ENCODE results near the gene ST7. TPM values are rescaled to one million over a fixed set of nuclear protein-coding genes. Genes with fewer than 3 reads are reported as not detected.

ST7 gene
- total and polyA plus RNA-seq, 2 of the 13 experiments (the other 11 are each of a cell fraction or from before 2014, with no cell fraction given) = 17.3 to 23.5 TPM

- 0 out of 2 replicates have a peak, but pooled peaks have one; percentile 1 for TF ChIP-seq POGZ (CRISPR knock-in tag; IDR thresholded peaks at IDR 0.05)
- TF ChIP-seq ZNF121 (CRISPR knock-in tag; IDR thresholded peaks at IDR 0.05) = no peak
- TF ChIP-seq, protein P1, sequence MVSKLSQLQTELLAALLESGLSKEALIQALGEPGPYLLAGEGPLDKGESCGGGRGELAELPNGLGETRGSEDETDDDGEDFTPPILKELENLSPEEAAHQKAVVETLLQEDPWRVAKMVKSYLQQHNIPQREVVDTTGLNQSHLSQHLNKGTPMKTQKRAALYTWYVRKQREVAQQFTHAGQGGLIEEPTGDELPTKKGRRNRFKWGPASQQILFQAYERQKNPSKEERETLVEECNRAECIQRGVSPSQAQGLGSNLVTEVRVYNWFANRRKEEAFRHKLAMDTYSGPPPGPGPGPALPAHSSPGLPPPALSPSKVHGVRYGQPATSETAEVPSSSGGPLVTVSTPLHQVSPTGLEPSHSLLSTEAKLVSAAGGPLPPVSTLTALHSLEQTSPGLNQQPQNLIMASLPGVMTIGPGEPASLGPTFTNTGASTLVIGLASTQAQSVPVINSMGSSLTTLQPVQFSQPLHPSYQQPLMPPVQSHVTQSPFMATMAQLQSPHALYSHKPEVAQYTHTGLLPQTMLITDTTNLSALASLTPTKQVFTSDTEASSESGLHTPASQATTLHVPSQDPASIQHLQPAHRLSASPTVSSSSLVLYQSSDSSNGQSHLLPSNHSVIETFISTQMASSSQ (IDR thresholded peaks at IDR 0.05; ENCODE audit: low read depth) = no peak
- TF ChIP-seq, protein P1 (CRISPR knock-in tag; IDR thresholded peaks at IDR 0.05; ENCODE audit: borderline replicate concordance) = no peak
- TF ChIP-seq ZBTB44 (CRISPR knock-in tag; IDR thresholded peaks at IDR 0.05) = no peak
- TF ChIP-seq, protein P2, sequence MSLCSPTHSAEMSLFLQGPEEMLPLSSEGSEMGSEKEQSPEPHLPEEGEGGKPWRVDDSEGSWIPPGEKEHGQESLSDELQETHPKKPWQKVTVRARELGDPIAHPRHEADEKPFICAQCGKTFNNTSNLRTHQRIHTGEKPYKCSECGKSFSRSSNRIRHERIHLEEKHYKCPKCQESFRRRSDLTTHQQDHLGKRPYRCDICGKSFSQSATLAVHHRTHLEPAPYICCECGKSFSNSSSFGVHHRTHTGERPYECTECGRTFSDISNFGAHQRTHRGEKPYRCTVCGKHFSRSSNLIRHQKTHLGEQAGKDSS (CRISPR knock-in tag; IDR thresholded peaks at IDR 0.05; ENCODE audit: borderline replicate concordance, low read depth) = no peak
- TF ChIP-seq U2AF1 (optimal IDR thresholded peaks at IDR 0.05; ENCODE audit: low read depth, low read length) = peak; percentile 65
- TF ChIP-seq SKI (IDR thresholded peaks at IDR 0.05; ENCODE audit: partially characterized antibody) = no peak
- 0 out of 2 replicates have a peak, but pooled peaks have one; percentile 39 for TF ChIP-seq ZSCAN21 (CRISPR knock-in tag; IDR thresholded peaks at IDR 0.05; ENCODE audit: borderline replicate concordance)
- TF ChIP-seq, protein P3, sequence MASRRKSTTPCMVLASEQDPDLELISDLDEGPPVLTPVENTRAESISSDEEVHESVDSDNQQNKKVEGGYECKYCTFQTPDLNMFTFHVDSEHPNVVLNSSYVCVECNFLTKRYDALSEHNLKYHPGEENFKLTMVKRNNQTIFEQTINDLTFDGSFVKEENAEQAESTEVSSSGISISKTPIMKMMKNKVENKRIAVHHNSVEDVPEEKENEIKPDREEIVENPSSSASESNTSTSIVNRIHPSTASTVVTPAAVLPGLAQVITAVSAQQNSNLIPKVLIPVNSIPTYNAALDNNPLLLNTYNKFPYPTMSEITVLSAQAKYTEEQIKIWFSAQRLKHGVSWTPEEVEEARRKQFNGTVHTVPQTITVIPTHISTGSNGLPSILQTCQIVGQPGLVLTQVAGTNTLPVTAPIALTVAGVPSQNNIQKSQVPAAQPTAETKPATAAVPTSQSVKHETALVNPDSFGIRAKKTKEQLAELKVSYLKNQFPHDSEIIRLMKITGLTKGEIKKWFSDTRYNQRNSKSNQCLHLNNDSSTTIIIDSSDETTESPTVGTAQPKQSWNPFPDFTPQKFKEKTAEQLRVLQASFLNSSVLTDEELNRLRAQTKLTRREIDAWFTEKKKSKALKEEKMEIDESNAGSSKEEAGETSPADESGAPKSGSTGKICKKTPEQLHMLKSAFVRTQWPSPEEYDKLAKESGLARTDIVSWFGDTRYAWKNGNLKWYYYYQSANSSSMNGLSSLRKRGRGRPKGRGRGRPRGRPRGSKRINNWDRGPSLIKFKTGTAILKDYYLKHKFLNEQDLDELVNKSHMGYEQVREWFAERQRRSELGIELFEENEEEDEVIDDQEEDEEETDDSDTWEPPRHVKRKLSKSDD (CRISPR knock-in tag; IDR thresholded peaks at IDR 0.05; ENCODE audit: low read depth) = no peak
- TF ChIP-seq MAZ (IDR thresholded peaks at IDR 0.05; ENCODE audit: borderline replicate concordance, low read depth, low read length) = no peak
- peak; percentile 48 for TF ChIP-seq MAZ (CRISPR knock-in tag; IDR thresholded peaks at IDR 0.05; ENCODE audit: low read depth)
- TF ChIP-seq, protein P4, sequence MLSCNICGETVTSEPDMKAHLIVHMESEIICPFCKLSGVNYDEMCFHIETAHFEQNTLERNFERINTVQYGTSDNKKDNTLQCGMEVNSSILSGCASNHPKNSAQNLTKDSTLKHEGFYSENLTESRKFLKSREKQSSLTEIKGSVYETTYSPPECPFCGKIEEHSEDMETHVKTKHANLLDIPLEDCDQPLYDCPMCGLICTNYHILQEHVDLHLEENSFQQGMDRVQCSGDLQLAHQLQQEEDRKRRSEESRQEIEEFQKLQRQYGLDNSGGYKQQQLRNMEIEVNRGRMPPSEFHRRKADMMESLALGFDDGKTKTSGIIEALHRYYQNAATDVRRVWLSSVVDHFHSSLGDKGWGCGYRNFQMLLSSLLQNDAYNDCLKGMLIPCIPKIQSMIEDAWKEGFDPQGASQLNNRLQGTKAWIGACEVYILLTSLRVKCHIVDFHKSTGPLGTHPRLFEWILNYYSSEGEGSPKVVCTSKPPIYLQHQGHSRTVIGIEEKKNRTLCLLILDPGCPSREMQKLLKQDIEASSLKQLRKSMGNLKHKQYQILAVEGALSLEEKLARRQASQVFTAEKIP (CRISPR knock-in tag; IDR thresholded peaks at IDR 0.05; ENCODE audit: borderline replicate concordance) = no peak
- TF ChIP-seq TEAD2 (CRISPR knock-in tag; IDR thresholded peaks at IDR 0.05) = no peak
Observed at GRCh38 chr7:116953372-116953905, at the start of gene ST7 (continued).
